ENCODE data around the gene SCNN1B.

The SCNN1B gene

DNA sequence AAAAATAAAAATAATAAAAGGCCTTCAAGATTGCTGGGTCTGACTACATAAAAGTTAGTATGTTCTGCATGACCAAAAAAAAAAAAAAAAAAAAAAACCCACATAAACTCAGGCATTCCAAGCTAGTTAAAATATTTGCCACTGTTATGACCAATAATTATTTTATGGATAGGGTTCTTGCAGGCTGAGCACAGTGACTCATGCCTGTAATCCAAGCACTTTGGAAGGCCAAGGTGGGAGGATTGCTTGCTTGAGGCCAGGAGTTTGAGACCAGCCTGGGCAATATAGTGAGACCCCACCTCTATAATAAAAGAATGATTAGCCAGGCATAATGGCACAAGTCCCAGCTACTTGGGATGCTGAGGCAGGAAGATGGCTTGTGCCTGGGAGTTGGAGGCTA, 8.1 kb downstream of the SCNN1B start:
- DNase-seq (ENCODE audit: low read depth): no peak
- TF ChIP-seq, protein P1, sequence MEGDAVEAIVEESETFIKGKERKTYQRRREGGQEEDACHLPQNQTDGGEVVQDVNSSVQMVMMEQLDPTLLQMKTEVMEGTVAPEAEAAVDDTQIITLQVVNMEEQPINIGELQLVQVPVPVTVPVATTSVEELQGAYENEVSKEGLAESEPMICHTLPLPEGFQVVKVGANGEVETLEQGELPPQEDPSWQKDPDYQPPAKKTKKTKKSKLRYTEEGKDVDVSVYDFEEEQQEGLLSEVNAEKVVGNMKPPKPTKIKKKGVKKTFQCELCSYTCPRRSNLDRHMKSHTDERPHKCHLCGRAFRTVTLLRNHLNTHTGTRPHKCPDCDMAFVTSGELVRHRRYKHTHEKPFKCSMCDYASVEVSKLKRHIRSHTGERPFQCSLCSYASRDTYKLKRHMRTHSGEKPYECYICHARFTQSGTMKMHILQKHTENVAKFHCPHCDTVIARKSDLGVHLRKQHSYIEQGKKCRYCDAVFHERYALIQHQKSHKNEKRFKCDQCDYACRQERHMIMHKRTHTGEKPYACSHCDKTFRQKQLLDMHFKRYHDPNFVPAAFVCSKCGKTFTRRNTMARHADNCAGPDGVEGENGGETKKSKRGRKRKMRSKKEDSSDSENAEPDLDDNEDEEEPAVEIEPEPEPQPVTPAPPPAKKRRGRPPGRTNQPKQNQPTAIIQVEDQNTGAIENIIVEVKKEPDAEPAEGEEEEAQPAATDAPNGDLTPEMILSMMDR (conservative IDR thresholded peaks at IDR 0.05; ENCODE audit: low read depth, low read length): no peak
- no peak overlapping the region for H3K4me3 ChIP-seq (ENCODE audit: low read depth, low read length)

DNA sequence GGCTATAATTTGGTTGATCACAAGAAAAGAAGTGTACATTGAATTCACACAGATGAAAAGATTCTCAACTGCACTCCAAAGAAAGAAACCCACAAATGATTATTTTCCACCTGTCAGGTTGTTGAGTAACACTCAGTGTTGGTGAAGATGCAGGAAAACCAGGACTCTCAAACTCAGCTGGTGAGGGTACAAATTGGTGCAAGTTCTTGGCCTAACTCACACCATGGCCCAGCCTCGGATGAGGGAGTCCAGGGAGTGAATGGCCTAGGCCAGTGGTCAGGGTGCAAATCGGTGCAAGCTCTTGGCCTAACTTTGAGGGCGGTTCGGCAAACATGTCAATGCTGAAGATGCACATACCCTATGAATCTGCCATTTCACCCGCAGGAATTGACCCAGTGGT, 8.6 kb downstream of the SCNN1B start:
- TF ChIP-seq, protein P1 (conservative IDR thresholded peaks at IDR 0.05; ENCODE audit: low read depth, low read length): no peak
- H3K4me3 ChIP-seq (ENCODE audit: low read depth, low read length): no peak overlapping the region
- no peak for DNase-seq (ENCODE audit: low read depth)

DNA sequence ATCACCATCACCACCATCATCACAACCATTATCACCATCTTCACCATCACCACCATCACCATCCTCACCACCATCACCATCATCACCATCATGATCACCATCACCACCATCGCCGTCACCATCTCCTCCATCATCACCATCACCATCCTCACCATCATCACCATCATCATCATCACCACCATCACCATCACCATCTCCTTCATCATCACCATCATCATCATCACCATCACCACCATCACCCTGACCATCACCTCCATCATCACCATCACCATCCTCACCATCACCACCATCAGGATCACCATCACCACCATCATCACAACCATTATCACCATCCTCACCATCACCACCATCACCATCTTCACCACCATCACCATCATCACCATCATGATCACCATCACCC, 14.1 kb downstream of the SCNN1B start:
- H3K4me3 ChIP-seq (ENCODE audit: low read depth, low read length): no peak overlapping the region
- TF ChIP-seq, protein P1 (conservative IDR thresholded peaks at IDR 0.05; ENCODE audit: low read depth, low read length): no peak
- DNase-seq (ENCODE audit: low read depth): no peak

DNA sequence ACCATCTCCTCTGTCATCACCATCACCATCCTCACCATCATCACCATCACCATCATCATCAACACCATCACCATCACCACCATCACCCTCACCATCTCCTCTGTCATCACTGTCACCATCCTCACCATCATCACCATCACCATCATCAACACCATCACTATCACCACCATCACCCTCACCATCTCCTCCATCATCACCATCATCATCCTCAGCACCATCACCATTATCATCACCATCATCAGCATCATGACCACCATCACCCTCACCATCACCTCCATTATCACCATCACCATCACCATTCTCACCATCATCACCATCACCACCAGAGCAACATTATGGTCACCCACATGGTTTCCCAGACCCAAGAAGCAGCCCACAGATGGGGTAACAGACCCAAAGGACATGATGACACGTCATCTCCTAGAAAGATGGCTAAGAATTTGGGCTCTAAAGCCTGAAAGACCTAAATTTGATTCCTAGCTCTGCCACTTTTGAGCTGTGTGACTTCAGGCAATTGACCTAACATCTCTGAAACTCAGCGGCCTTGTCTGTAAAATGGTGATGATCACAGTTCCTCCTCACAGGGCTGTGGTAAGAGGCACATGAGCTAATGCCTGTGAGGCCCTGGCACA, 14.6 kb downstream of the SCNN1B start:
- DNase-seq (ENCODE audit: low read depth): no peak
- H3K4me3 ChIP-seq (ENCODE audit: low read depth, low read length): no peak overlapping the region
- TF ChIP-seq, protein P1 (conservative IDR thresholded peaks at IDR 0.05; ENCODE audit: low read depth, low read length): no peak

DNA sequence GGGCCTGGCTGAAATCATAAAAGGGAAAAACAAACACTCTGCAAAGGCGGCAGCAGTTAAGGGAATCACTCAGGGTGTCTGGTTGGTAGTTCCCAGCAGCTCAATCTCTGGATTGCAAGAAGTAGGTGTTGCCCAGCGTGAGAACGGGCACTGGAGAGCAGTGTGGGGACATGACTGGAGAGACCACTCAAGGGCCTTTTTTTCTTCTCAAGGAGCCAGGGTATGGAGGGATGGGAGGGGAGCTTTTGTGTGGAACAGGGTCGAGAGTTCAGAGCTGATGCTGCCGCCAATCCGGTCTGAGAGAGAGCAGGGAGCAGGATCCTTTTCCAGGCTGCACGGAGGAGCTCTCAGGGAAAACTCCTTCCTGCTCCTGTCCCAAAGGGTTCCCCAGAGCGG, 15.2 kb downstream of the SCNN1B start:
- DNase-seq (ENCODE audit: low read depth): no peak
- TF ChIP-seq, protein P1 (conservative IDR thresholded peaks at IDR 0.05; ENCODE audit: low read depth, low read length): no peak
- no peak overlapping the region for H3K4me3 ChIP-seq (ENCODE audit: low read depth, low read length)

DNA sequence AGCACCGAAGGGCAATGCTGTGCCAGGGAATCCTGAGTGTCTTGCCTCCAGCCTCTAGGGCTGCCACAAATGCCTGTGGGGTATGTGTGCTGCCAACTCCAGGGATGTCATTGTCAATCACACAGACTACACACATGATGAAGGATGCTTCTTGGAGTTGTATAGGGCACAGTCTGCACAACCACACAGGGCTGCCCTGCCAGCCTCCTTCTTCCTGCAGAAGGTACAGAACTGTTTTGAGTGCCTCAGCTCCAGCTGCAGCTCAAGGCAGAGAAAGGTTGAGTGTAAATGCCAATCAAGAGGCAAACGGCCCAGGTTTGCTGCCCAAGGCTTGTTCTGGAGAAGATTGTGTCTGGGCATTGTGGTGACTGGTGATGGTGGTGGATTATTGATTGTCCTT, 15.6 kb downstream of the SCNN1B start:
- TF ChIP-seq, protein P1 (conservative IDR thresholded peaks at IDR 0.05; ENCODE audit: low read depth, low read length): no peak
- no peak for DNase-seq (ENCODE audit: low read depth)
- H3K4me3 ChIP-seq (ENCODE audit: low read depth, low read length): no peak overlapping the region

DNA sequence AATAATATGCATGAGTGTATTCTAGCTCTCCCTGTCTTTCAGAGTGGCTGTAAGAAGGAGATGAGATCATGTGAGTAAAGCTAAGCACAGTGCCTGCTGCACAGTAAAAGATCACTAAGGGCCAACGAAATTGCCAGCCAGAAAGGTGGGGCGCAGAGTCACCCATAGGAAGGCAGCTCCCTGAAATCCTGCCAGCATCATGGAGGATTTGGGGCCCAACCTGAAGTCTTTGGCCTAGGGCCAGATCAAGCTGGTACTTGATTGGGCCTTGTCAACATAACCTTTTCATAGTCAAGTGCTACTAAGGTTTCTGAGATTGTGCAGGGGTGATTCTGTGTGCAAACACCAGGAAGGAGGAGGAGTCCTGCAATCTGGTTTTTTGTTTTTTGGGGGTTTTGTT, 16.5 kb downstream of the SCNN1B start:
- DNase-seq (ENCODE audit: low read depth): no peak
- TF ChIP-seq, protein P1 (conservative IDR thresholded peaks at IDR 0.05; ENCODE audit: low read depth, low read length): no peak
- H3K4me3 ChIP-seq (ENCODE audit: low read depth, low read length): no peak overlapping the region
